ENCODE measurements around the gene PIKFYVE. TPM values are rescaled to one million over a fixed set of nuclear protein-coding genes. Genes with fewer than 3 reads are reported as not detected.

Gene PIKFYVE
- total RNA-seq, 4 donors from 2014 or later = 11.9 to 35.6 (median 18.0) TPM

DNA sequence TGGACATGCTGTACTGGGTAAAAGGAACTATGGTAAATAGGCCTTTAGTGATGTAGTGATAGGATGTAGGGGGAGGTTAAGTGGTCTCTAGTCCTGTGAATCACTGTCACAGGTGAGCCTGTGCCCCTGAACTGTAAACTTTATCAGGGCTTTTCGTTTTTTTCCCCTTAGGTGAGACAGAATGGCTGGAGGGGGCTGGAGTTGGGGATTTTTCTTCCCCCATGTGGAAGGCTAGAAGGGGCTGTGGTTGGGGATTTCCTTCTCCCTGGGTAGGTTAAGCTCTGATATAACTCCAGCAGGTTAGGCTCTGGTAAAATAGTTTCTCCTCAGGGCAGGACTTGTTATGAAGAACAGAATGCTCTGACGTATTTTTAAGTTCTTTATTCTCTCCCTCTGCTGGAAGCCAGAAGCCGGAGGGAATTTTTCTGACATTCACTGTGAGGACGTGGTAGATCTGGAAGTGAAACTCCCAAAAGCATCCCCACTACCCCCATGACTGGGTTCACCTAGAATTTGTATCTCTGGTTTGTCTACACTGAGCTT, 28.5 kb downstream of the PIKFYVE start:
- Histone ChIP-seq H3K9me3 (no peaks in the 10 kb centered on the region), H3K4me3 (no peak overlapping the region), H3K36me3 (peaks cover 0 to 53% (median 21%) of the 10 kb centered on the region in 4 donors), H3K4me1 (peaks cover 0 to 4% (median 0%) of the 10 kb centered on the region in 4 donors), H3K27ac (no peak overlapping the region), H3K27me3 (no peaks in the 10 kb centered on the region)
- 76 to 86% methylated on average over 3 to 4 of the region's 4 CpGs for whole genome bisulfite sequencing, 2 donors (ENCODE audit: low coverage in 1 of 2)
- intact Hi-C loops (cut with DNase I; ENCODE audit: low total_unique reads) (no loop called here), in situ Hi-C loops (cut with MboI; ENCODE audit: low pct_ligation_motif_present in 1 of 4, low pct_unique_long_range_greater_than_20kb in 1 of 4, low sequenced_read_pairs in 3 of 4) (no loop called here)
- no peak for DNase-seq
- TF ChIP-seq POLR2A (IDR thresholded peaks at IDR 0.05) (no peak), POLR2AphosphoS5 (IDR thresholded peaks at IDR 0.05) (no peak), CTCF (IDR thresholded peaks at IDR 0.05) (no peak), EP300 (IDR thresholded peaks at IDR 0.05; ENCODE audit: low read depth) (no peak)

- TF ChIP-seq CTCF (IDR thresholded peaks at IDR 0.05) (no peak), POLR2AphosphoS5 (IDR thresholded peaks at IDR 0.05) (no peak), EP300 (IDR thresholded peaks at IDR 0.05; ENCODE audit: low read depth) (no peak), POLR2A (IDR thresholded peaks at IDR 0.05) (no peak)
- peaks cover 0 to 47% (median 19%) of the 10 kb centered on the region in 4 donors for H3K36me3 ChIP-seq
- in situ Hi-C loops (cut with MboI; ENCODE audit: low pct_ligation_motif_present in 1 of 4, low pct_unique_long_range_greater_than_20kb in 1 of 4, low sequenced_read_pairs in 3 of 4) (no loop called here), intact Hi-C loops (cut with DNase I; ENCODE audit: low total_unique reads) (no loop called here)
- no peak for DNase-seq
- H3K4me1 ChIP-seq = peaks cover 0 to 4% (median 0%) of the 10 kb centered on the region in 4 donors
- H3K27ac ChIP-seq = no peak overlapping the region
- H3K4me3 ChIP-seq = no peak overlapping the region
- WGBS, 2 donors (ENCODE audit: low coverage in 1 of 2) = 81 to 99% methylated on average over 3 to 4 of the region's 4 CpGs
- no peaks in the 10 kb centered on the region for H3K9me3 ChIP-seq
- no peaks in the 10 kb centered on the region for H3K27me3 ChIP-seq
These were observed 29.8 kb downstream of the PIKFYVE start for GRCh38 chr2:208295834-208296233.

- Histone ChIP-seq H3K4me1 (peaks cover 0 to 4% (median 0%) of the 10 kb centered on the region in 4 donors), H3K27me3 (no peaks in the 10 kb centered on the region), H3K9me3 (no peaks in the 10 kb centered on the region), H3K4me3 (no peak overlapping the region), H3K36me3 (peaks cover 0 to 46% (median 18%) of the 10 kb centered on the region in 4 donors), H3K27ac (no peak overlapping the region)
- DNase-seq = no peak
- WGBS, 2 donors (ENCODE audit: low coverage in 1 of 2) = 84 to 95% methylated on average over 2 of the region's 2 CpGs
- intact Hi-C loops (cut with DNase I; ENCODE audit: low total_unique reads) (no loop called here), in situ Hi-C loops (cut with MboI; ENCODE audit: low pct_ligation_motif_present in 1 of 4, low pct_unique_long_range_greater_than_20kb in 1 of 4, low sequenced_read_pairs in 3 of 4) (no loop called here)
- TF ChIP-seq POLR2A (IDR thresholded peaks at IDR 0.05) = no peak
- TF ChIP-seq EP300 (IDR thresholded peaks at IDR 0.05; ENCODE audit: low read depth) = no peak
- TF ChIP-seq POLR2AphosphoS5 (IDR thresholded peaks at IDR 0.05) = no peak
- TF ChIP-seq CTCF (IDR thresholded peaks at IDR 0.05) = no peak
These were observed 30.6 kb downstream of the PIKFYVE start for GRCh38 chr2:208296610-208297009.

- 85 to 88% methylated on average over 1 of the region's 1 CpG for WGBS, 2 donors (ENCODE audit: low coverage in 1 of 2)
- Histone ChIP-seq H3K27ac (no peak overlapping the region), H3K27me3 (no peaks in the 10 kb centered on the region), H3K9me3 (no peaks in the 10 kb centered on the region), H3K4me1 (peaks cover 0 to 4% (median 0%) of the 10 kb centered on the region in 4 donors), H3K4me3 (no peak overlapping the region), H3K36me3 (peaks cover 0 to 55% (median 24%) of the 10 kb centered on the region in 4 donors)
- in situ Hi-C loops (cut with MboI; ENCODE audit: low pct_ligation_motif_present in 1 of 4, low pct_unique_long_range_greater_than_20kb in 1 of 4, low sequenced_read_pairs in 3 of 4) = no loop called here
- TF ChIP-seq POLR2A (IDR thresholded peaks at IDR 0.05) (no peak), CTCF (IDR thresholded peaks at IDR 0.05) (no peak), EP300 (IDR thresholded peaks at IDR 0.05; ENCODE audit: low read depth) (no peak), POLR2AphosphoS5 (IDR thresholded peaks at IDR 0.05) (no peak)
- intact Hi-C loops (cut with DNase I; ENCODE audit: low total_unique reads) = no loop called here
- DNase-seq = no peak
These were observed 31.9 kb downstream of the PIKFYVE start for GRCh38 chr2:208297961-208298360.
